ENCODE results near the gene OIT3.

OIT3 gene

GRCh38 chr10:72952189-72952588 lies 58.6 kb downstream of the OIT3 start:
- TF ChIP-seq, protein P1, sequence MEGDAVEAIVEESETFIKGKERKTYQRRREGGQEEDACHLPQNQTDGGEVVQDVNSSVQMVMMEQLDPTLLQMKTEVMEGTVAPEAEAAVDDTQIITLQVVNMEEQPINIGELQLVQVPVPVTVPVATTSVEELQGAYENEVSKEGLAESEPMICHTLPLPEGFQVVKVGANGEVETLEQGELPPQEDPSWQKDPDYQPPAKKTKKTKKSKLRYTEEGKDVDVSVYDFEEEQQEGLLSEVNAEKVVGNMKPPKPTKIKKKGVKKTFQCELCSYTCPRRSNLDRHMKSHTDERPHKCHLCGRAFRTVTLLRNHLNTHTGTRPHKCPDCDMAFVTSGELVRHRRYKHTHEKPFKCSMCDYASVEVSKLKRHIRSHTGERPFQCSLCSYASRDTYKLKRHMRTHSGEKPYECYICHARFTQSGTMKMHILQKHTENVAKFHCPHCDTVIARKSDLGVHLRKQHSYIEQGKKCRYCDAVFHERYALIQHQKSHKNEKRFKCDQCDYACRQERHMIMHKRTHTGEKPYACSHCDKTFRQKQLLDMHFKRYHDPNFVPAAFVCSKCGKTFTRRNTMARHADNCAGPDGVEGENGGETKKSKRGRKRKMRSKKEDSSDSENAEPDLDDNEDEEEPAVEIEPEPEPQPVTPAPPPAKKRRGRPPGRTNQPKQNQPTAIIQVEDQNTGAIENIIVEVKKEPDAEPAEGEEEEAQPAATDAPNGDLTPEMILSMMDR (IDR thresholded peaks at IDR 0.05; ENCODE audit: insufficient read depth, low read length, missing control alignments), result no peak
- POLR2A ChIA-PET, result no interaction called here
- H3K4me3 ChIP-seq (ENCODE audit: low read depth, low read length), result no peak overlapping the region
- DNase-seq (ENCODE audit: low read depth, low spot score), result no peak
- CTCF ChIA-PET, result no interaction called here

GRCh38 chr10:72952642-72953158 lies 59.2 kb downstream of the OIT3 start:
- ChIA-PET CTCF (no interaction called here), POLR2A (no interaction called here)
- TF ChIP-seq, protein P1 (IDR thresholded peaks at IDR 0.05; ENCODE audit: insufficient read depth, low read length, missing control alignments), result no peak
- no peak overlapping the region for H3K4me3 ChIP-seq (ENCODE audit: low read depth, low read length)
- DNase-seq (ENCODE audit: low read depth, low spot score), result no peak

DNA sequence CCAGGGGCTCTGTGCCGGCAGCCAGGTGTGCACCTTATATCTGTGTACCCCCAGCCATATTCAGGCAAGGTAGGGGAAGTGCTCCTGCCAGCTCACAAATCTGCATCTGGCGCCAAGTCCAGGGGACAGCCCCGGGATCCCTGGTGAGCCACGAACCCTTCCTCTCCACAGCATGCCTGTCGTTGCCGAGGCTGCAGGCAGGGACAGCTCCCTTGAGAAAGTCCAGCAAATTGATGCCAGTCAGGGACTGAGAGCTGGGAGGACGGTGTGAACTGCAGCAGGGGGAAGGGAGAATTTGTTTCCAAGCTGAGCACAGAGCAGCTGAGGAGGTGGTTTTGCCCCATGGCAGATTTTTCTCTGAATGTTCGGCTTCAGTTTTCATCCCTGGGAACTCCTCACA lies 60.1 kb downstream of the OIT3 start:
- DNase-seq (ENCODE audit: low read depth, low spot score), result no peak
- TF ChIP-seq, protein P1 (IDR thresholded peaks at IDR 0.05; ENCODE audit: insufficient read depth, low read length, missing control alignments), result no peak
- CTCF ChIA-PET, result no interaction called here
- POLR2A ChIA-PET, result no interaction called here
- no peak overlapping the region for H3K4me3 ChIP-seq (ENCODE audit: low read depth, low read length)

DNA sequence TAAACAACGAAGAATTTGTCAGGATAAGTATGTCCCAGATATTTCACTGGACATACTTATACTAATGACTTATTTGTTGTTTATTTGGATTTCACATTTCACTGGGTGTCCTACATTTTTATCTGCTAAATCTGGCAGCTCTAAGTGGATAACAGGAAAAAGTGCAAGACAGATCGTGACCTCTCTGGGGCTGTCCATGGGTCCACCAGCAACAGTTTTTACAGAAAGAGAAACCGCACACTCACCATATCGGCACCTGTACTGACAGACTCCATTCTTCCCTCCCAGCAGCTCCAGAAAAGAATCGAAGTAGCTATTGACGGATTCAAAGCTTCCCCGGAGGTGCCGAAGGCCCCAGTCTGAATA lies 60.7 kb downstream of the OIT3 start:
- POLR2A ChIA-PET, result no interaction called here
- DNase-seq (ENCODE audit: low read depth, low spot score), result no peak
- TF ChIP-seq, protein P1 (IDR thresholded peaks at IDR 0.05; ENCODE audit: insufficient read depth, low read length, missing control alignments), result no peak
- CTCF ChIA-PET, result no interaction called here
- no peak overlapping the region for H3K4me3 ChIP-seq (ENCODE audit: low read depth, low read length)

DNA sequence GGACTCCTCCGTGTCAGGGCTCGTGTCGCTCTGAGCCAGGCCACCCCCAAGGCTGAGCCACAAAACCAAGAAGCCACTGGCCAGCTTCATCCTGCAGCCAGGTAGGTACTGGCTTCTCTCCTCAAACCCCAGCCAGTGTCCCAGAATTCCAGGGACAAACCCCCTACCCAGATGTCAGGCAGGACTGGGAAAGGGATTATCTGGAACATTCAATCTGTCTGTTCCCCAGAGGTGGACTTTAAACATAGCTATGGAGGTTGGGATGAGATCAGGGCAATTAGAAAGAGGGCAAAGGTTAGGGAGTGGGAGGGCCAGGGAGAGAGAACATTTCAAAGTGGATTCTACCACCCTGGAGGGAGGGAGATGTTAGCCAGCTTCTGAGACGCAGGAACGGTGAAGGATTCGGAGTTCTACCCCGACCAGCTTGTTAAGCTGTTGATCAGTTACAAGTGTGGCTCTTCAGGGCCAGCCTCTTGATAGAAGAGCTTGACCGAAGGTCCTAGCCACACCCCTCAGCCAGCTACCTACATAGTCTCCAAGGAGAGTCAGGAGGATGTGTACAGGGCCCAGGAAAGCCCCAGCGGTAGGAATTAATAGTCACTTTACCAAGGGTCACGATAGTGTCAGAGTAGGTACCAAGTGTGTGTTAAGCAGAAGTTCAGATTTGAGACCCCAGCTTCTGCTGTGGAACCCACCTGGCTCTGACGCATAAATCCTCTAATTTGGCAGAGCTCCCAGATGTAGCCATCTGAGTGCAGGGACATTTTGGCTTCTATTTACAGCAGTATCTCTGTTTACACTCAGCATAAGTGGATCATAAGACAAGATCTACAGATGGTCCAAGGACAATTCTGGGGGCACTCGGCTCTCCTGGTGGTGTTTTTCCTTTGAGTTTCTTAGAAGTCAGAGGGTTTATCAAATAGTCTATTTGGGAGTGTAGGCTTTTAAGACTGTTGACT lies 61.3 kb downstream of the OIT3 start, which contains the start of gene PLA2G12B:
PLA2G12B (minus strand) TSS at position 211 of the 959 bp plus-strand sequence; CDS start at position 90, 121 bp downstream.
- CTCF ChIA-PET, result no interaction called here

DNA sequence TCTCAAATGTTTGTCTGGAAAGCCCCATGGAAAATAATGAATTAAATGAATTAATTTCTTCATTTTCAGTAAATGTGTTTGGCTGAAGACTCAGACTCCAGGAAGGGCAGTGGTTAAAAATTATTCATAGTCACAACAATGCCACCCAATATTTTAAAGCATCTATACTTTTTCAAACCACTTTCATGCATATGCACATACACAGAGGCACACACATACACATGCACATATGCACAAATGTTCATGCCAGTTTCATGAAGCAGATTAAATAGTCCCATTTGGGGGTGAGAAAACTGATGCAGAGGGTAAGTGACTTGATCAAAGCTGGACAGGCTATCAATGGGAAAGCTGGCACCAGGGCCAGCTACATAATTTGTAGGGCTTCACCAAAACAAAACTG lies 62.5 kb downstream of the OIT3 start:
- H3K4me3 ChIP-seq (ENCODE audit: low read depth, low read length), result no peak overlapping the region
- TF ChIP-seq, protein P1 (IDR thresholded peaks at IDR 0.05; ENCODE audit: insufficient read depth, low read length, missing control alignments), result no peak
- ChIA-PET POLR2A (no interaction called here), CTCF (no interaction called here)
- no peak for DNase-seq (ENCODE audit: low read depth, low spot score)

More for the DNA sequence above, 61.3 kb downstream of the OIT3 start, which contains the start of gene PLA2G12B:
- no peak for DNase-seq (ENCODE audit: low read depth, low spot score)
- POLR2A ChIA-PET, result no interaction called here
- TF ChIP-seq, protein P1 (IDR thresholded peaks at IDR 0.05; ENCODE audit: insufficient read depth, low read length, missing control alignments), result no peak
- H3K4me3 ChIP-seq (ENCODE audit: low read depth, low read length), result no peak within 1 kb of the TSS
